K562 (cell line): ENCODE results near the gene KNCN. TPM values are rescaled to one million over a fixed set of nuclear protein-coding genes. Genes with fewer than 3 reads are reported as not detected.

Experiments used
- ARID3B ChIP-seq: fragments of 250-450 bp; sonication (Bioruptor Pico); IDR thresholded peaks from 2 replicates; pipeline ENCODE4 v1.4.0; 2020; ENCODE audit warnings: borderline replicate concordance
- DMBX1 ChIP-seq: fragments of 250-450 bp; sonication (Bioruptor Pico); IDR thresholded peaks from 2 replicates; pipeline ENCODE4 v1.8.0; 2022; ENCODE audit warnings: inconsistent platforms, mild to moderate bottlenecking, moderate library complexity, borderline replicate concordance
- FOSL1 ChIP-seq: fragments of 200-800 bp; sonication (Bioruptor generic); conservative IDR thresholded peaks from 2 replicates; pipeline ENCODE4 v1.6.1; 2016; ENCODE audit warnings: missing genetic modification characterization, missing compliant biosample characterization
- HCFC1 ChIP-seq: IDR thresholded peaks from 2 replicates; pipeline ENCODE4 v1.6.1; 2012; ENCODE audit warnings: low read depth, low read length, improper control_type of control experiment
- HDAC8 ChIP-seq: fragments of 450-650 bp; IDR thresholded peaks from 2 replicates; pipeline ENCODE4 v1.6.1; 2016; ENCODE audit warnings: mild to moderate bottlenecking, missing genetic modification characterization, moderate library complexity, missing compliant biosample characterization
- HES1 ChIP-seq: fragments of 450-650 bp; IDR thresholded peaks from 2 replicates; pipeline ENCODE4 v1.6.1; 2016; ENCODE audit warnings: low read depth, mild to moderate bottlenecking, moderate library complexity
- IRF2 ChIP-seq: sonication (generic); formaldehyde crosslinking; IDR thresholded peaks from 2 replicates; pipeline ENCODE4 v1.8.1; 2022; ENCODE audit warnings: mild to moderate bottlenecking, missing genetic modification reagents
- L3MBTL2 ChIP-seq: fragments of 450-650 bp; IDR thresholded peaks from 2 replicates; pipeline ENCODE4 v1.6.1; 2016; ENCODE audit warnings: mild to moderate bottlenecking, moderate library complexity
- MITF ChIP-seq: IDR thresholded peaks from 2 replicates; pipeline ENCODE4 v1.6.1; 2014; ENCODE audit warnings: antibody characterized with exemption
- REST ChIP-seq, 2 experiments: fragments of 450-650 bp; formaldehyde crosslinking in 1 of 2; IDR thresholded peaks; 2 replicates each; pipeline versions ENCODE4 v1.4.0 to v1.6.1; 2014 to 2020; ENCODE audit warnings: mild to moderate bottlenecking in 2 of 2, borderline replicate concordance in 1 of 2, low read depth in 1 of 2
- SOX6 ChIP-seq: fragments of 450-650 bp; IDR thresholded peaks from 2 replicates; pipeline ENCODE4 v1.6.1; 2014; ENCODE audit warnings: mild to moderate bottlenecking
- ZBTB5 ChIP-seq: fragments of 450-650 bp; IDR thresholded peaks from 2 replicates; pipeline ENCODE4 v1.6.1; 2017; ENCODE audit warnings: antibody characterized with exemption
- ZNF41 ChIP-seq: fragments of 250-450 bp; sonication (Bioruptor Pico); conservative IDR thresholded peaks from 2 replicates; pipeline ENCODE4 v1.4.0; 2020; ENCODE audit warnings: mild to moderate bottlenecking
- polyA plus RNA-seq, 8 experiments: library from polyadenylated mRNA; depleted of rRNA in 4 of 8; stranded (reverse) in 5 of 8; unstranded in 3 of 8; fragments of >200 nt; fragmentation: Nextera tagmentation in 2 of 8; fragmentation: Illumina TruSeq in 1 of 8; extraction: Ambion mirVana in 2 of 8; extraction: Trizol in 1 of 8; gene quantifications; 2 replicates each; pipeline versions ENCODE4 v1.2.1 to v1.2.3, GENCODE V29; 2011 to 2014; ENCODE audit warnings: inconsistent platforms in 1 of 8, missing spikeins in 1 of 8
- total RNA-seq, 7 experiments: library from RNA; depleted of rRNA in 6 of 7; stranded (reverse); fragments of >200 nt in 6 of 7; fragmentation: Illumina TruSeq in 2 of 7; extraction: Trizol in 2 of 7; gene quantifications; 2 replicates each; pipeline versions ENCODE4 v1.2.1 to v1.2.3, GENCODE V29; 2011 to 2021; ENCODE audit warnings: low replicate concordance in 1 of 7

The KNCN gene
- total and polyA plus RNA-seq, 9 of the 15 experiments (the other 6 are each of a cell fraction or from before 2014, with no cell fraction given) = not detected

GRCh38 chr1:46544561-46545240 lies 6.7 kb downstream of the KNCN start (continued):
- TF ChIP-seq HES1 (peak; percentile 54; the same call in 1 of the 2 replicates), HDAC8 (tag) (no peak), ZNF41 (peak; percentile 44; the same call in 1 of the 2 replicates), DMBX1 (CRISPR knock-in tag) (peak; percentile 94), SOX6 (peak; percentile 88), REST (IDR thresholded peaks at IDR 0.05; ENCODE audit: borderline replicate concordance) (peak; percentile 42; the same call in 1 of the 2 replicates), REST (CRISPR knock-in tag; IDR thresholded peaks at IDR 0.05; ENCODE audit: low read depth) (peak; percentile 36), HCFC1 (peak; percentile 41; the same call in 1 of the 2 replicates), FOSL1 (tag) (peak; percentile 71), MITF (peak; percentile 95), L3MBTL2 (peak; percentile 68), ZBTB5 (peak; percentile 76; the same call in 1 of the 2 replicates), ARID3B (no peak), IRF2 (CRISPR knock-in tag) (no peak)
